ENCODE results near the gene RGS4.

Gene RGS4

DNA sequence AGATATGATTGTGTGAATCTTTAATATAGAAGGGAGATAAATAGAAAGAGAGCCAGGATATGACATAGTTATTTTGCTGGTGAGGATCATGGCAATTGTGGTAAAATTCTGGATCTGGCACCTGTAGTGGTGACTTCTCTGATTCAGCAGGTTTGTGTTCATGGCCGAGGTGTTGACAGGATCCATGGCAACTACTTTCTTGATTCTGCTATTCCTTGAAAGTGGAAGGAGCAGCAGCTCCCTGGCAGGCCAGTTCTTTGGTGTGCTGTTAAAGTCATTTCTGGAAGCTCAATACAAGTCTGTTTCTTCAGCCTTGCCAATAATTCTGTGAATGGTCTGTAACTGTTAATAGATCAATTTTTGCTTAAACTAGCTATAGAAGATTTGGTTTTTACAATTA is 33.4 kb downstream of the RGS4 start:
- DNase-seq (ENCODE audit: low read depth in 2 of 2) = no peak

DNA sequence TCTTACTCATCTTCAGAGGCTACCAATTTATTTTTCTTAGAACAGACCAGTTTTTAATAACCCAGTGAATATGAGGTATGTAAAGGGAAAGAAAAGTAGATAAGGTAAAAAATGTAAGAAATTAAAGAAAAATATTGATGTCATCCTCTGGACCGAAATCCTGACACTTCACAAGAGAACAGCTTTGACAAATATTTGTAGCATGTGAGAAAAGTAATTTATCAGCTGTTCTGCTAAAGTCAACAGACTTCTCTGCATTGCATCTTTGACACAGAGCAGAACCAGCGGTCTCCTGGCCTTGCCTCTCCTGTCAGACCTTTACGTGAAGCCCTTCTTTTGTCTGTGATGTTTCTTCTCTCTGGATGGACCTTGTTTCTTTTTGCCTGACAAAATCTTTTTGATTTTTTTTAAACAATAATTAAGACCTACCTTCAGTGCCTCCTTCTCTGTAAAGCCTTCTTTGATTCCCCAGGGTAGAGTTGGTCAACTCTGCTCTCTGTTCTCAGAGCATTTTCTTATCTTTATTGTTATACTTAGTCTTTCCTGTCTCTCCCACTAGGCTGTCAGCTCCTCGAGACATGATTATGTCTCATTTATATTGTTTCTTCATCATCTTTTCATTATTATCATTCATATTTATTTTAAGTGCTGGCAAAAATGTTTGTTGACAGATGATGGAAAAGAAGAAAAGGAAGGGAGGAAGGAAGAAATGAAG is 35.4 kb downstream of the RGS4 start:
- DNase-seq (ENCODE audit: low read depth in 2 of 2) = no peak

- no peak for DNase-seq (ENCODE audit: low read depth in 2 of 2)
These were observed 37.3 kb downstream of the RGS4 start for GRCh38 chr1:163106364-163106987.

GRCh38 chr1:163107655-163108054 is 38.5 kb downstream of the RGS4 start:
- DNase-seq (ENCODE audit: low read depth in 2 of 2) = no peak

DNA sequence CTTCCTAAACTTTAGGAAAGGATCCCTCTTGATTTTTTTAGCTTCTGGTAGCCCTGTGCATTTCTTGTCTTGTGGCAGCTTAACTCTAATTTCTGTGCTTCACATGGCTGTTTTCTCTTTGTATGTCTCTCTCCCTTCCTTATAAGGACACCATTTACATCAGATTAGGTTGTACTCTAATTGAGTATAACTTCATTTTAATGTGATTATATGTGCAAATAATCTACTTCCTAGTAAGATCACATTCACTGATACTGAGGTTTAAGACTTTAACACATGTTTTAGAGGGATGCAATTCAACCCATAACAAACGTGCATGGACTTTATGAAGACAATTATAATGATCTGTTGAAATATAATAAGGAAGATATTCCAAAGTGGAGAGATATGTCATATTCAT is 46.7 kb downstream of the RGS4 start:
- no peak for DNase-seq (ENCODE audit: low read depth in 2 of 2)

DNA sequence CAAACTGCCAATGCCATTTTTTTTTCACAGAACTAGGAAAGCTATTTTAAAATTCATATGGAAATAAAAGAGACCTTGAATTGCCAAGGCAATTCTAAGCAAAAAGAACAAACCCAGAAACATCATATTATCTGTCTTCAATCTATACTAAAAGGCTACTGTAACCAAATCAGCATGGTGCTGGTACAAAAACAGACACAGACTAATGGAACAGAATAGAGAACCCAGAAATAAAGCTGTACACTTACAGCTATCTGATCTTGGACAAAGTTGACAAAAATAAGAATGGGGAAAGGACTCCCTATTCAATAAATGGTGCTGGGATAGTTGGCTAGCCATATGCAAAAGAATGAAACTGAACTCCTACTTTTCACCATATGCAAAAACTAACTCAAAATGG is 50.5 kb downstream of the RGS4 start:
- DNase-seq (ENCODE audit: low read depth in 2 of 2) = no peak

- no peak for DNase-seq (ENCODE audit: low read depth in 2 of 2)
These were observed 51.2 kb downstream of the RGS4 start for GRCh38 chr1:163120372-163120771.

DNA sequence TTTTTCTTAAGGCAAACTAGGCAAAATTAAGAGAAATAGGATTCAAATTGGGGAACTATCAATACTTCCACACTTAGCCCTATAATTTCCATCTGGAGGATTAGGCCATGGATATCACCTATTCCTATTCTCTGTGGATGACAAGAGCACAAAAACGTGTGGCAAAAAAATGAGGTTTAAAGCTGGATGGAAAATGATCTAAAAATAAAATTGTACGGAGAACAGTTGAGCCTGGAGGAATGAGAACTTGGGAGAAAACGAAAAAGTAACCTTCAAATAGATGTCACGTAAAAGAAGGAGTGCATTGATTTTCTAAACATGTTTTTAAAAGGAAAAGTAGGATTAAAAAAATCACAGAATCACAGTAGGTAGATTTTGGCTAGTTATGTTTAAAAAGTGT is 55.7 kb downstream of the RGS4 start:
- DNase-seq (ENCODE audit: low read depth in 2 of 2) = no peak

All from activated CD8-positive, alpha-beta memory T cell treated with anti-CD3 and anti-CD28 coated beads for 4 hours (primary cell).